ENCODE results near the gene CCDC51. TPM values are rescaled to one million over a fixed set of nuclear protein-coding genes. Genes with fewer than 3 reads are reported as not detected.

CCDC51 gene
- total and polyA plus RNA-seq, 9 of the 15 experiments (the other 6 are each of a cell fraction or from before 2014, with no cell fraction given) = 6.5 to 18.6 (median 15.7) TPM

DNA sequence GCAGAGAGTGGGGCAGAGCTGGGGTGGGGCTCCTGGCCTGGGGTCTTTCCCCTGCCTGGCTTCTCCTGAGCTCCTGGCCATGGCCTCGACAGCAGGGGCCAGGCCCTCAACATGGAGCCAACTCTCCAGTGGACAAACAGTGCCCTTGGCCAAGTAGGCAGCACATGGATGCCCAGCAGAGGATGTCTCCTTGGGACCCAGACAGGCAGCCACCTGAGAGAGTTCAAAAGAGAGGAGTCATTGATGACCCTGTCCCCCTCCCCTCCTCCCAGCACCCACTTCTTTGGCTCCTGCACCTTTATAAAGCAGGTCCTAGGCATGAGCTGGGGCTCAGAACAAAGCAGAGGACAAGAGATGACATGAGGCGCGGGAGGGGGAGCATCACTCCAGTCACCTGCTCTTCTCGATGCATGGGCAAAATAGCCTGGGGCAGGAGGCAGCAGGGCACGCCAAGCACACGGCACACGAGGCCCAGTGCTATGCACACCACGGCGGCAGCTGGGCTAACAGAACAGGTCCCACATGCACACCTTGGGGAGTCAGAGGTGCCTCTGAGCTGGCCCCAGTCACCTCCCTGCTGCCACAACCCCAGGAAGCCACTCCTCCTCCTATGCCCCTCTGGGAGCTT is 36.6 kb upstream of the CCDC51 start:
- WGBS (ENCODE audit: insufficient coverage, low coverage, missing lambda C conversion rate) = 71% methylated on average over 6 of the region's 9 CpGs
- CTCF ChIA-PET (ENCODE audit: low intra/inter-chr PET ratio) = no interaction called here
- BruUV-seq (replicated peaks) = no TSS peak
- TF ChIP-seq HNRNPH1 (optimal IDR thresholded peaks at IDR 0.05; ENCODE audit: low read depth, low read length) (no peak), FOXA3 (CRISPR knock-in tag; conservative IDR thresholded peaks at IDR 0.05 in 1 of 2, IDR thresholded peaks at IDR 0.05 in 1 of 2) (no peak), ZNF253 (CRISPR knock-in tag; conservative IDR thresholded peaks at IDR 0.05) (no peak), MTF1 (CRISPR knock-in tag; IDR thresholded peaks at IDR 0.05; ENCODE audit: borderline replicate concordance) (no peak), ZFP36 (IDR thresholded peaks at IDR 0.05; ENCODE audit: low read depth, low read length, partially characterized antibody) (no peak), SMARCB1 (IDR thresholded peaks at IDR 0.05; ENCODE audit: insufficient read length, low read depth) (no peak)
- TF ChIP-seq, protein P1, sequence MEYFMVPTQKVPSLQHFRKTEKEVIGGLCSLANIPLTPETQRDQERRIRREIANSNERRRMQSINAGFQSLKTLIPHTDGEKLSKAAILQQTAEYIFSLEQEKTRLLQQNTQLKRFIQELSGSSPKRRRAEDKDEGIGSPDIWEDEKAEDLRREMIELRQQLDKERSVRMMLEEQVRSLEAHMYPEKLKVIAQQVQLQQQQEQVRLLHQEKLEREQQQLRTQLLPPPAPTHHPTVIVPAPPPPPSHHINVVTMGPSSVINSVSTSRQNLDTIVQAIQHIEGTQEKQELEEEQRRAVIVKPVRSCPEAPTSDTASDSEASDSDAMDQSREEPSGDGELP (CRISPR knock-in tag; IDR thresholded peaks at IDR 0.05; ENCODE audit: borderline replicate concordance) = no peak
- in situ Hi-C loops (cut with MboI) = no loop called here
- intact Hi-C loops (cut with micrococcal nuclease) = no loop called here
- no peaks in the 10 kb centered on the region for H4K20me1 ChIP-seq (replicated peaks; ENCODE audit: control insufficient read depth, insufficient read depth, low read length)
- H3K4me1 ChIP-seq (replicated peaks in 1 of 2; ENCODE audit: control insufficient read depth in 2 of 2, insufficient read depth in 2 of 2, low read length in 2 of 2) = peaks cover 5 to 22% of the 10 kb centered on the region in 2 experiments; a peak in 4 of 5 replicates
- H2AFZ ChIP-seq (ENCODE audit: low read depth, low read length) = no peak overlapping the region
- POLR2A ChIA-PET = no interaction called here
- H3K36me3 ChIP-seq (ENCODE audit: control insufficient read depth, insufficient read depth, low read length) = no peaks in the 10 kb centered on the region
- H3K9ac ChIP-seq (ENCODE audit: insufficient read depth in 1 of 2, low read depth in 2 of 2, low read length in 2 of 2) = no peak overlapping the region
- H3K27ac ChIP-seq (ENCODE audit: extremely low read depth, low read depth, low read length) = no peak overlapping the region
- H3K9me1 ChIP-seq (ENCODE audit: control insufficient read depth, insufficient read depth, low read length) = no peaks in the 10 kb centered on the region
- peaks cover 15% of the 10 kb centered on the region for H3K79me2 ChIP-seq (ENCODE audit: control insufficient read depth, insufficient read depth, low read length)
- no peaks in the 10 kb centered on the region for H3K27me3 ChIP-seq (ENCODE audit: control insufficient read depth in 2 of 2, insufficient read depth in 2 of 2, low read length in 2 of 2)
- FAIRE-seq (no peak), DNase-seq (ENCODE audit: extremely low read depth in 1 of 4, low spot score in 3 of 4) (no peak), ATAC-seq (no peak)
- H3K4me3 ChIP-seq = no peak overlapping the region
- no peak overlapping the region for H3K4me2 ChIP-seq (ENCODE audit: insufficient read depth, low read length)
- H3K9me3 ChIP-seq (replicated peaks; ENCODE audit: control insufficient read depth, insufficient read depth, low read depth, low read length) = no peaks in the 10 kb centered on the region

All from K562 (cell line).